HG02870 (cell line): ENCODE measurements around the gene PLCH1.

Experiments used
- ATAC-seq: cut with Tn5 transposase; IDR thresholded peaks from one replicate; pipeline ENCODE4 v1.9.1; 2021; ENCODE audit warnings: mild to moderate bottlenecking, moderate library complexity; ENCODE audit not compliant: unreplicated experiment

The PLCH1 gene

DNA sequence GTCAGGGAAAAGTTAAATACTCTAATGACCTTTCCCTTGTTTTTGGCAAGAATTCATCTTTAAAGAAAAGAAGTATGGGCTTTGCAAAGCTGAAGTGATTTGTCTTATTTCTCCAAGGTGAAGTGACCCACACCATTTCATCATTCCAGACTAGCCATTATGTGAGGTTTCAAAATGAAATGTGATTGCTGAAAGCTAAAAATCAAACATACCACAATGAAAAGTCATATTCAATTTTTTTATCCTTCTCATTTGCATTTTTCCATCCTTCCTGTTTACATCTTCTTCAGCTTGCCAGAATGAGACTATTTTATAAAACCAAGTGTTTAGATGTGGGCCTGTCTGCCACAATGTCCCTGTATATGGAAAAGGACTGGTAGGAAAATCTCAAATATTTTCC lies 309.1 kb downstream of the PLCH1 start:
- ATAC-seq = no peak

- no peak for ATAC-seq
Measured at GRCh38 chr3:155431856-155432570, 312.9 kb downstream of the PLCH1 start.

- ATAC-seq = no peak
Measured at GRCh38 chr3:155428563-155428962, 316.3 kb downstream of the PLCH1 start.

GRCh38 chr3:155426524-155427230 lies 318.2 kb downstream of the PLCH1 start:
- ATAC-seq = no peak

- no peak for ATAC-seq
Measured at GRCh38 chr3:155425396-155425795, 319.5 kb downstream of the PLCH1 start.

DNA sequence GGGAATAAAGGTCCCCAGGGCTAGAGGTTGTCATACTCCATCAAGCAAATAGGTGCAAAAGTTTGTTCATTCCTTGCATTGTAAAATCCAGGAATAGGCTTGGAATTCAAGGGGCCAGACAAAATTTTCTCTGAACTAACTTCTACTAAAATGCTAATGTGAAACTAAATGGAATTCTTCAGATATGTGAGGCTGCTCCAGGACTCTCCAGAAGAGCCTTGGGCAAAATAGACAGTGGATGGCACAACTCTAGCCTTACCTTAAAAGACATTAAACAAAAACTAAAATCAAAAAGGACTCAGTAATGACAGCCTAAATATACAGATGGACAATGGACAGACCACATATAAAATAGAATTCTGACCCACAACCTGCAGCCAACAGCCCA lies 320.6 kb downstream of the PLCH1 start:
- no peak for ATAC-seq

- no peak for ATAC-seq
Measured at GRCh38 chr3:155423526-155424322, 321.1 kb downstream of the PLCH1 start.

- ATAC-seq = no peak
Measured at GRCh38 chr3:155420881-155421486, 323.9 kb downstream of the PLCH1 start.

DNA sequence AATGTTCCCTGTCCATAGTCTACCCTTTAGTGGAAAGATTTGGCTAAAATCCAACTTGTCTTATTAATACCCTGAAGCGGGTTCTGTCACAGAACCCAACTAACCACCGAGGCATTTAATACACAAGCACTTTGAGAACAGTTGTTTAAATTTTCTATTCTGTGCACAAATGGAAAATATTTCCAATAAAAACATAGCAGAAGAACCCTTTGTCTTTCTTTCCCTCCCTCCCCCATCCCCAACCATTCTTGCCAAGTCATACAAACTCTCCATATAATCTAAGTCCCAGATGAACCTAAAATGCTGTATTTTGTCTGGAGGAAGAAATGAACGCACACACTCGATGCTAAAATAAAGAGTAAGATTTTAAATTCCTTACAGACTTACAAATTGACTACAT lies 324.5 kb downstream of the PLCH1 start:
- ATAC-seq = no peak

- no peak for ATAC-seq
Measured at GRCh38 chr3:155418407-155418806, 326.5 kb downstream of the PLCH1 start.

DNA sequence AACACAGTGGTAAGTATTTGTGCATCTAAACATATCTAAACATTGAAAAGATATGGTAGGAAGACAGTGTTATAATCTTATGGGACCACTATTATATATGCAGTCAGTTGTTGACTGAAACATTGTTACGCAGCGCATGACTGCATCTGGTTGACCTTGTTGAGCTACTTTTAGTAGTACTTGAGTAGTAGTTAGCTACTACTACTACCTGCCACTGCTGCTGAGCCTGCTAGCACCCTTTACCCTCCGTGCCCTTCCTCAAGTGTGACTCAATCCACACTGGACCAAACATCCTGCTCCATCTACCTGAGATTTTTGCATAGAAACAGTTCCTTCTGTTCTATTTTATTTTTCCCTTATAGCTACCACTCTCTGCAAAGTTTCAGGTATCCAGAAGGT lies 327.8 kb downstream of the PLCH1 start:
- no peak for ATAC-seq

GRCh38 chr3:155416500-155417118 lies 328.3 kb downstream of the PLCH1 start:
- ATAC-seq = no peak

GRCh38 chr3:155412904-155413303 lies 332.0 kb downstream of the PLCH1 start:
- no peak for ATAC-seq

GRCh38 chr3:155411500-155412223 lies 333.2 kb downstream of the PLCH1 start:
- ATAC-seq = peak; percentile 49

DNA sequence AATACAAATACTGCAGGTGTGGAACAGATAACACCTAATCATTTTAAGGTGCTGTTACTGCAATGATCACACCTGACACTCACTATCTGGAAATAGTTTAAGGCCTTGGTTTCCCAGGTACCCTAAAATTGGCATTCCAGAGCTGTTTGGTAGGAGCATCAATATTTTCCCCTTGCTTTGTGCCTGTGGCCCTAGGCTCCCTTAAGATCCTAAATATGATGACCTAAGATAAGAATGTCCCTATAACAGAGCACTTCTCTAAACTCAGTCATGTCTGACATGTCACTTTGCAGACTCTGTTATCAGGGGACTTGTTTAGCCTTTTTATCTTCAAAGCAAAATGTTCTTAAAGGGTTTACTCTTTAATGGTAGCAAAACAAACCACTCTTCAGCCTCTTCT lies 335.5 kb downstream of the PLCH1 start:
- ATAC-seq = no peak

DNA sequence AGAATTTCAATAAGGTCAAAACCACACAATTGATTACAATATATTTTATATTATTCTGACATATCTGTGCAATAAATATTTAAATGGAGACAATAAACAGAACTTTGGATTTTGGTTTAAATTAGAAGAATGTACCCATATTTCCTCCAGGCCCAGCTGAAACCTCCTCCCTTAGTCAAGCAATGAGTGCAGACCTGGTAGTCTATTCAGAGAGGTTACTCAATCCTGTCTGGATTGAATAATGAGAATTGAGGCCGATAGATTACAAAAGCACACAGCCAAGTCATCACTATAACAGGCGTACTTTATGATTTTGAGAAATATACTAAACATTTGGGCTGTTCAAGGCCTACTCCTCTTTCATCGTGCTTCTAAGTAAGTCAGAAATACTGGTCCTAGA lies 336.9 kb downstream of the PLCH1 start:
- ATAC-seq = no peak

- ATAC-seq = no peak
Measured at GRCh38 chr3:155407331-155407730, 337.5 kb downstream of the PLCH1 start.

DNA sequence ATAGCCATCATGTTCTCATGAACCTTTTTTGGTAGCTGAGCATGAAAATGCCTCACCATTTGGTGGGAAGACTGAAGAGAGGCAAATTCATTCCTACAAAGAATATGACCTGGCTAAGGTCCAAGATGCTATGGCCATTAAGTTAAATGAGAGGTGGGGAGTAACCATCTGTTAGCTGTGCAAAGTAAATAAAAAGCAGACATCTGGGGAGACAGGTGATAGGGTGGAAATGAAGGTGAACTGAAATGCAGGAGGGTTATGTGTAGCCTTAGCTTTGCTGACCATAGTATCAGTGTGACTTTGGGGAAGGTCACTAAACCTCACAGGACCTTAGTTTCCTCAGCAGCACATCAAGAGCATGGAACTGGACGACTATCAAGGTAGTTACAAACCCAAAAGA lies 340.4 kb downstream of the PLCH1 start:
- no peak for ATAC-seq

GRCh38 chr3:155402656-155403055 lies 342.2 kb downstream of the PLCH1 start:
- no peak for ATAC-seq

DNA sequence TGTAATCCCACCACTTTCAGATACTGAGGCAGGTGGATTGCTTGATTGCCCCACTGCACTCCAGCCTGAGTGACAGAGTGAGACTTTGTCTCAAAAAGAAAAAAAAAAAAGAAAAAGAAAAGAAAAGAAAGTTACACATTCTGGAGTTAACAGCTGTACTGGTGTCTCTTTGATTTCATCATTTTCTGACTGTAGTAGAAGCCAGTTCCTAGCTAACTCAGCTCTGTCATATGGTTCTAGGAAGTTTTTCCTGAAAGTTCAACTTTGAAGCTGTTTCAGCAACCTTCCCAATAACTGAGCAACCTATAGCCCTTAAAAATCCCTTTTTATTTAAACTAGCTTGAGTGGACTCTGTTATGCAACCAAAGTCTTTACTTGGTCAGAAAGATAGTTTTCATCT lies 346.8 kb downstream of the PLCH1 start:
- ATAC-seq = no peak
